Subcutaneous adipose tissue (tissue), 4 donors: ENCODE data around the gene KIF25. TPM values are rescaled to one million over a fixed set of nuclear protein-coding genes. Genes with fewer than 3 reads are reported as not detected.

Experiments used
- total RNA-seq, 4 donors: library from RNA; depleted of rRNA; stranded (reverse); fragments of >200 nt; gene quantifications; one replicate each; pipeline ENCODE4 v1.1.0, GENCODE V29; 2016
- TF ChIP-seq, protein P1 (sequence below): fragments of 450-650 bp; IDR thresholded peaks from one replicate; pipeline ENCODE4 v1.5.1; 2016; ENCODE audit warnings: low read depth, mild to moderate bottlenecking, control low read depth, antibody characterized with exemption, moderate library complexity

KIF25 gene
- total RNA-seq, 4 donors from 2014 or later = 0.65 to 0.94 TPM; not detected in 2

DNA sequence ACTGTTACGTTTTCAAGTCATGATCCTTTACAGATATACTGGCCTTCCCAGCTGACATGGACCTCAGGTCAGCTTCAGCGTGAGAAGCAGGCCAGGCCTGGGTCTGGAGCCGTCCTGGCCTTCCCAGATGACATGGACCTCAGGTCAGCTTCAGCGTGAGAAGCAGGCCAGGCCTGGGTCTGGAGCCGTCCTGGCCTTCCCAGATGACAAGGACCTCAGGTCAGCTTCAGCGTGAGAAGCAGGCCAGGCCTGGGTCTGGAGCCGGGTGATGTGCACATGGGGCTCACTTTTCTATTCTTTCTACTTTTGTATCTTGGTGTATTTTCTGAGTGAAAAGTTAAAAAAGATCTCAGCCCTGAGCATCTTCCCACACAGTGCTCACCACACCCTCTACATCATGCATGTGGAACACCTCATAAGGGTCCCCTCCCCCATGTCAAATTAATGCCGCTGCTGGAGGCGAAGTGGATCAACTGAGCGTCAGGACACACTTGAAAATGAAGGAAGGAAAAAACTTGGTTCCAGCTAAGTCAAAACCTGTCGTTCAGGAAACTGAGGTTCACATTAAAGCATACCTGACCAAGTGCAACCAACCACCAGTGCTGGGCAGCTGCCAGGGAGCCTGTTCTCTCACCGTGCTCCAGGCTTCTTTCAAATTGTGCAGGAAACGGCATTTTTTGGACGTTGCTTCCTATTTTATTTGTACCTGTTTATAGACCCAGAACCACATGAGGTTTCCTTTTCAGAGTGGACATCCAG, 32.2 kb downstream of the KIF25 start:
- TF ChIP-seq, protein P1, sequence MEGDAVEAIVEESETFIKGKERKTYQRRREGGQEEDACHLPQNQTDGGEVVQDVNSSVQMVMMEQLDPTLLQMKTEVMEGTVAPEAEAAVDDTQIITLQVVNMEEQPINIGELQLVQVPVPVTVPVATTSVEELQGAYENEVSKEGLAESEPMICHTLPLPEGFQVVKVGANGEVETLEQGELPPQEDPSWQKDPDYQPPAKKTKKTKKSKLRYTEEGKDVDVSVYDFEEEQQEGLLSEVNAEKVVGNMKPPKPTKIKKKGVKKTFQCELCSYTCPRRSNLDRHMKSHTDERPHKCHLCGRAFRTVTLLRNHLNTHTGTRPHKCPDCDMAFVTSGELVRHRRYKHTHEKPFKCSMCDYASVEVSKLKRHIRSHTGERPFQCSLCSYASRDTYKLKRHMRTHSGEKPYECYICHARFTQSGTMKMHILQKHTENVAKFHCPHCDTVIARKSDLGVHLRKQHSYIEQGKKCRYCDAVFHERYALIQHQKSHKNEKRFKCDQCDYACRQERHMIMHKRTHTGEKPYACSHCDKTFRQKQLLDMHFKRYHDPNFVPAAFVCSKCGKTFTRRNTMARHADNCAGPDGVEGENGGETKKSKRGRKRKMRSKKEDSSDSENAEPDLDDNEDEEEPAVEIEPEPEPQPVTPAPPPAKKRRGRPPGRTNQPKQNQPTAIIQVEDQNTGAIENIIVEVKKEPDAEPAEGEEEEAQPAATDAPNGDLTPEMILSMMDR = no peak

DNA sequence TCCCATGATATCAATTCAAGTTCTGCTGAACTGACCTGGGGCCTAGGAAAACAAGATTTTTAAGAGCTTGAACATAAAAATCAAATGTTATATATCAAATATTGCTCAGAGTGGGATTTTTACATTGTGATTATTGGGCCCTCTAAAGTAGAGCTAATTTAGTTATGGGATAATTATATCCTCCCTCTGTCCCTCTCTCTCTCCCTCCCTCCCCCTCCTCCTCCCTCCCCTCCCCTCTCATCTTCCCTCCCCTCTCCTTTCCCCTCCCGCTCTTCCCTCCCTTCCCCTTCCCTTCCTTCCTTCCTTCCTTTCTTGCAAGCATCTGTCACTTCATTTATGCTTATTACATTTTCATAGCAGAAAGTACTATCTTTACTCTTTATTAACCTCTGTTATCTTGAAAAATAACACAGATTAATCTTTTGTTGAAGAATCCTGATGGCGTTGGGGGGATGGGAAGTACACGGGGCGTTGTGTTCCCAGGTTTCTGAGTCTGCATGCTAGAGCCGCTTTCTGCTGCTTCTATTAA, 32.8 kb downstream of the KIF25 start:
- TF ChIP-seq, protein P1 = no peak

DNA sequence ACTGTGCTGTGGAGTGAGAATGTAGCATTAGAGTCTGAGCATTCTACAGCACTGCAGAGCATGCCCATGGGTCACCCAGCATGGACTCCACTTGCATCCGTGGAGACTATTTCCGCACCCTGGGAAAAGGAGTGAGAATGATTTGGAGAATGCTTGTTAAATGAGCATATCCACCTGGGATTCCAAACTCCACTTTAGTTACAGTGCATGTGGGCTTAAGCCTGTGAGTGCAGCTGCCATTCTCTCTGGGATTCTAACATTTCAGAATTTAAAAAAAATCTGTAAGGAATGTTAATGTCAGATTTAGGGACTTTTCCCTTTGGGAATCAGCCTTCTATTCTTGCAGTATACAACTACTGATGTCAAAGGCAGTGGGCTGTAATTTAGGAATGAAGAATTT, 33.4 kb downstream of the KIF25 start:
- TF ChIP-seq, protein P1 = no peak

DNA sequence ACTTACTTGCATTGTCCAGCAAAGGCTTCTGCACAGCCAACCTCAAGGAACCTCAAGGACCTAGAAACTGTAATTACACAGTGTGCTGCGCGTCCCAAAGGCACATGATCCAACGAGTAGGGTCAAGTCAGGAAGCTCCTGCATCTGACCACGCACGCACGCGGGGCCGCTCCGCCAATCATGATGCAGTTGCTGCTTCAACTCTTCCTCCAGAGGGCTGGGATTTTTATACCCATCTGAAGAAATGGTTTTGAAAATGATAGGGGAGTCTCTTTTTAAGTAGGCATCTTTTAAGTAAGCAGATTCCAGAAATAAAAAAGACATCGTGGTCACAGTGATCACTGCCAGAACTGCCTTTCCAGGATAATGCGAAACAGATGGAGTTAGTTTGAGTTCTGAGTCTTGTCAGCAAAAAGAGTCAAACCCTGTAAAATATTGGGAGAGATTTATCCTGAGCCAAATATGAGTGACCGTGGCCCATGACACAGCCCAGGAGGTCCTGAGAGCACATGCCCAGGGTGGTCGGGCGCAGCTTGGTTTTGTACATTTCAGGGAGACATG, 34.0 kb downstream of the KIF25 start:
- TF ChIP-seq, protein P1 = no peak

DNA sequence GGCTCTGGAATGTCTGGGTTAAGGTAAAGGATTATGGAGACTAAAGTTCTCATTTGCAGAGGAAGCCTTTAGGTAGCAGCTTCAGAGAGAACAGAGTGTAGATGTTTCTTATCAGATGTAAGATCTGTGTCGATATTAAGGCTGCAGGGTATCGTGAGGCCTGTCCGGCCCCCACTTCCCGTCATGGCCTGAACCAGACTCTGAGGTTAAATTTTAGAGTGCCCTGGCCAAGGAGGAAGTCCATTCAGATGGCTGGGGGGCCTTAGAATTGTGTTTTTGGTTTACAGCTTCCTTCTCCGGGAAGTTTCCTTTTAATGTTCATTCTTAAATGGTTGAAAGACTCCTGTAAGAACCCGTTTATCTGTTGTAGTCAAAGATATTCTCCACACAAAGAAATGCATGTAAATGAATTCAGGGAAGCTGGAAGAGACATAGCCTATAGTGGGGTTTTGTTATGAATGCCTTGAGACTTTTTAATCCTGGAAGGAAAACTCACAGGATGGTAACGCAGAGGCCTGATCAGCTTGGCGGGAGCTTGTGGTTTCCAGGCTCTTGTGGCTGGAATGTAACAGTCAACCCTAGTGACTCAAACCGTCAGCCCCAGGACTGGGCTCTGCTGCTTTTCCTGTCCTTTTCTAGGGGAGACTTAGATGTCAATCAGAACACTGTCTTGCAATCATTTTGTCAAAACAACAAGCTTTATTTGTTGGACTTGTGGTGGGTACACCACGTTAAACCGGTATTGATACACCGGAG, 34.7 kb downstream of the KIF25 start:
- TF ChIP-seq, protein P1 = no peak

DNA sequence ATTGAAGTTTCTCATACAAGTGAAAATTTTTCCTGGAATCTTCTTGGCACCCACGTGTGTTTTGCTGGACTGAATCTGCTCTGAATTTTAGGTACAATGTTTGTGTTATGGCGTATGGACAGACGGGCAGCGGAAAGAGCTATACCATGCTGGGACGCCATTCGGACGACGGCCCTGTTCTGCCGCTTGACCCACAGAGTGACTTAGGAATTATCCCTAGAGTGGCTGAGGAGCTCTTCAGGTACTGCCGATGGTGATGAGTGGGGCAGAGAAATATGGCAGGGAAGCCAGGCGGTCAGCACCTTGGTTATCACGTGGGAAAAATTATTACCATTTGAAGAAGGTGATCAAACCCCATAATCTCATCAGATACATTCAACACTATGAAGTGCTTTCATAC, 36.3 kb downstream of the KIF25 start:
- TF ChIP-seq, protein P1 = no peak

DNA sequence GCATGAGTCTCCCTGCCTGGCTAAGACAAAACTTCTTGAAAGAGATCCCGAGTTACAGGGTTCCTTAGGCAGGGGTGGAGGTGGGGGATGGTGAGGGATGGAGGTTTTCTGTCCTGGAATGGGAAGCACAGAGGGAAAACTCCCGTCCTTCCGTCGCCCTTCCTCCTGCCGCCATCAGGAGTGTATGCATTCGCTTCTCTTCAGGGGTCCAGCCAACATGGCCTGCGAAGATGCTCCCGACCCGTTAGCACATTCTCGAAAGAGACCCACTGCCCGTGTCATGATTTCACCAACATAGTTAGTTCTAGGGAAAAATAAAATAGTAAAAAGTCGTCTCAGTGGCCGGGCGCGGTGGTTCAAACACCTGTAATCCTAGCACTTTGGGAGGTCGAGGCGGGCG, 37.1 kb downstream of the KIF25 start:
- TF ChIP-seq, protein P1 = no peak
